T-helper 2 cell treated with Interferon-gamma antibody and Interleukin-4, amounts not matched to agents 5 μg/mL and 100 μg/mL, for 36 hours (primary cell): ENCODE measurements around the gene SLC22A2.

Experiments used
- DNase-seq: peaks from one replicate; pipeline ENCODE4 v3.0.0; 2021; ENCODE audit warnings: low spot score
- H3K27ac Mint-ChIP-seq: one replicate; pipeline ENCODE4 v1.8.0; 2021; ENCODE audit warnings: mild to moderate bottlenecking, mixed read lengths
- H3K27me3 Mint-ChIP-seq: one replicate; pipeline ENCODE4 v1.8.0; 2021; ENCODE audit warnings: low read depth, mixed read lengths
- H3K36me3 Mint-ChIP-seq: one replicate; pipeline ENCODE4 v1.8.0; 2021; ENCODE audit warnings: low read depth, mixed read lengths
- H3K4me1 Mint-ChIP-seq: one replicate; pipeline ENCODE4 v1.8.0; 2021; ENCODE audit warnings: low read depth, mixed read lengths
- H3K4me3 Mint-ChIP-seq: one replicate; pipeline ENCODE4 v1.8.0; 2022; ENCODE audit warnings: mild to moderate bottlenecking, moderate library complexity, mixed read lengths
- H3K9me3 Mint-ChIP-seq: one replicate; pipeline ENCODE4 v1.8.0; 2021; ENCODE audit warnings: mixed read lengths

Gene SLC22A2

DNA sequence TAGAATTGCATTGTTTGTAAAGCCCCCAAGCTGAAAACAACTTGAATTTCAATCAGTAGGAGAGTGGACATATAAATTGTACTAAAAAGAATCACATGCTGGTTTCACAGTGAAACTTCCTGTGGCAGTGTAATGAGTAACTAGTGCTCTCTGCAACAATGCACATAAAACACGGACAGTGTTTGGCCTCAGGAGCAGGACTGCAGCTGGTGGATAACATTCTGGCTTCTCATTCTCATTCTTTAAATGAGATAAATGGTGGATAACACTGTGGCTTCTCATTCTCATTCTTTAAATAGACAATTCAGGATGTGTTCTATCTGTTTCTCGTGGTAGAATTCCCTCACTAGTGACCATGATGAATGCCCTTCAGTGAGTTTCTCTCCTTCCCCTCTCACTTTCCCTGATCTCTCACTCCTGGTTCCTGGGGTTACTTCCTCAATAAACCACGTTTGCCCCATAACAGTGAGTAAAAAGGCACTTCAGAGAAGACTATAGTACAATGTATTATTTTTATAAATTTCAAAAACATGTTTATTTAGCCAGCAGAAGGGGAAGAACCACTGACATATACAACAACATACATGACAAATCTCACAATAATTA, 59.9 kb downstream of the SLC22A2 start:
- H3K27ac Mint-ChIP-seq: no peak overlapping the region
- DNase-seq: no peak
- H3K4me3 Mint-ChIP-seq: no peak overlapping the region
- H3K4me1 Mint-ChIP-seq: no peaks in the 10 kb centered on the region
- H3K9me3 Mint-ChIP-seq: peaks cover 11% of the 10 kb centered on the region
- H3K27me3 Mint-ChIP-seq: peaks cover 5% of the 10 kb centered on the region
- no peaks in the 10 kb centered on the region for H3K36me3 Mint-ChIP-seq

DNA sequence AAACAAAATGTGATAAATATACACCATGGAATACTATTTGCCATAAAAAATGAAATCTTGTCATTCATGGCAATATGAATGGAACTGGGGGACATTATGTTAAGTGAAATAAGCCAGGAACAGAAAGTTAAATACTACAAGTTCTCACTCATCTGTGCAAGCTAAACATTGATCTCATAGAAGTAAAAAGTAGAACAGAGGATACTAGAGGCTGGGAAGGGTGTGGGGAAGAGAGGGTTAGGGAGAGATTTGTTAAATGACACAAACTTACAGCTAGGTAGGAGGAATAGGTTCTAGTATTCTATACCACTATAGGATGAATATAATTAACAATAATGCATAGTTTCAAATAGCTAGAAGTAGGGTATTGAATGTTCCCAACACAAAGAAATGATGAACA, 61.0 kb downstream of the SLC22A2 start:
- Mint-ChIP-seq H3K4me3 (no peak overlapping the region), H3K9me3 (peaks cover 20% of the 10 kb centered on the region), H3K36me3 (no peaks in the 10 kb centered on the region), H3K27ac (no peak overlapping the region), H3K4me1 (no peaks in the 10 kb centered on the region), H3K27me3 (peaks cover 5% of the 10 kb centered on the region)
- DNase-seq: no peak

- Mint-ChIP-seq H3K27me3 (peaks cover 5% of the 10 kb centered on the region), H3K4me1 (no peaks in the 10 kb centered on the region), H3K9me3 (peaks cover 31% of the 10 kb centered on the region), H3K4me3 (no peak overlapping the region), H3K27ac (no peak overlapping the region), H3K36me3 (no peaks in the 10 kb centered on the region)
- no peak for DNase-seq
These were observed 63.8 kb downstream of the SLC22A2 start for GRCh38 chr6:160194808-160195207.

- Mint-ChIP-seq H3K9me3 (peaks cover 31% of the 10 kb centered on the region), H3K4me1 (no peaks in the 10 kb centered on the region), H3K27ac (no peak overlapping the region), H3K27me3 (peaks cover 5% of the 10 kb centered on the region), H3K4me3 (no peak overlapping the region), H3K36me3 (no peaks in the 10 kb centered on the region)
- DNase-seq: no peak
These were observed 65.8 kb downstream of the SLC22A2 start for GRCh38 chr6:160192840-160193239.

DNA sequence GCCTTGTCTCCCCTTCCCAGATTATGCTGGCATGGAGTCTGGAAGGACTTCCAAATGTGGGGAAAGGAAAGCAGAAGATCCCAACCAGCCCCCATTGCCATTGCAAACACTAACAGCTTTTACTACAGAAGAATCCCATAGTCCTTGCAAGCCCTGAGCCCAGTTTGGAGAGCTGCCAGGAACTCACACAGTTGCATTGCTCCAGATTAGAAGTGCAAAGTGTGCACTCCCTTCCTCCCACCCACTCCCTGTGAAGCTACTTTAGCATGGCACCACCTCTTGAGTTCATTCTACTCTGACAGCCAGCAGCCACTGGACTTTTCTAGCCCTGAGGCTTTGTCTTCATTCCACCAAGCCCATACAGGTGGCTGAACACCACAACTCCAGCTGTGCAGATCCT, 67.6 kb downstream of the SLC22A2 start:
- Mint-ChIP-seq H3K27me3 (no peaks in the 10 kb centered on the region), H3K27ac (no peak overlapping the region), H3K4me3 (no peak overlapping the region), H3K36me3 (no peaks in the 10 kb centered on the region), H3K9me3 (peaks cover 35% of the 10 kb centered on the region), H3K4me1 (no peaks in the 10 kb centered on the region)
- no peak for DNase-seq

- peaks cover 35% of the 10 kb centered on the region for H3K9me3 Mint-ChIP-seq
- DNase-seq: no peak
- H3K4me3 Mint-ChIP-seq: no peak overlapping the region
- H3K27me3 Mint-ChIP-seq: no peaks in the 10 kb centered on the region
- no peaks in the 10 kb centered on the region for H3K4me1 Mint-ChIP-seq
- no peak overlapping the region for H3K27ac Mint-ChIP-seq
- no peaks in the 10 kb centered on the region for H3K36me3 Mint-ChIP-seq
These were observed 68.5 kb downstream of the SLC22A2 start for GRCh38 chr6:160190081-160190480.

DNA sequence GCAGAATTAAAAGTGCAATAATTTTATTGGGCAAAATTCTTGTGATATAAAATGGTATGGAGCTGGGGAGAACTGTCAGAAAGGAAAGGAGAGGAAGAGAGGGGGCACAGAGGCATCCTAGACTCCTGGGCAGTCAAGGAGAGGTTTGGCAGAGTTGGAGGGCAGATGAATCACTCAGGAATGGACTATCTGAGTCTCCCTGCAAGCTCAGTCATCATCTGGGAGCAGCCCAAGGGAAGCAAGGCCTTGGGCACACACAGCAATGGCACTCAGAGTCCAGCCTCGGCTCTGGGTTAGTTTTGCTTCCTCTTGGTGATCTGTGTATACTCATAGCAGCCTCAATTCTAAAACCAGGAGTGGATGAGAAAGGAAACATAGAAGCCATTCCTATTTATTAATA, 69.8 kb downstream of the SLC22A2 start:
- Mint-ChIP-seq H3K27me3 (no peaks in the 10 kb centered on the region), H3K4me3 (no peak overlapping the region), H3K27ac (no peak overlapping the region), H3K9me3 (peaks cover 24% of the 10 kb centered on the region), H3K36me3 (no peaks in the 10 kb centered on the region), H3K4me1 (no peaks in the 10 kb centered on the region)
- DNase-seq: no peak

GRCh38 chr6:160180706-160181105, 77.9 kb downstream of the SLC22A2 start:
- Mint-ChIP-seq H3K27me3 (peaks cover 2% of the 10 kb centered on the region), H3K27ac (no peak overlapping the region)

DNA sequence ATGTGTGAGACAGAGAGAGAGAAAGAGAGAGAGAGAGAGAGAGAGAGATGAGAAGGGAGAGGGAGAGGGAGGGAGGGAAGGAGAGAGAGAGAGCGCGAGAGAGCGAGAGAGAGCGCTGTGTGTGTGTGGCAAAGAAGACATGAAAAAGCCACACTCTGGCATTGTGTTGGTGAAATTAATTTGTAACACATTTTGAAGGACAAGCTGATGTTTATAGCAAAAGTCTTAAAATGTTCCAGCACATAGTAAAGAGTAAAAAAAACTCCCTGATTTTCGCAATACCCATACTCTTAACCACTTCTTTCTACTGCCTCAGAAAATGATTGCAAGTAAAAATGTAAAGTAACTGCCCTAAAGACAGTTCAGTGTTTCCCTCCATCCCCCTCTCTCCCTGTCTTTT, 80.3 kb downstream of the SLC22A2 start:
- DNase-seq: no peak
- peaks cover 2% of the 10 kb centered on the region for H3K27me3 Mint-ChIP-seq
- H3K27ac Mint-ChIP-seq: no peak overlapping the region
- no peak overlapping the region for H3K4me3 Mint-ChIP-seq
- H3K36me3 Mint-ChIP-seq: no peaks in the 10 kb centered on the region
- no peaks in the 10 kb centered on the region for H3K4me1 Mint-ChIP-seq
- H3K9me3 Mint-ChIP-seq: no peaks in the 10 kb centered on the region

More at GRCh38 chr6:160180706-160181105, 77.9 kb downstream of the SLC22A2 start:
- H3K9me3 Mint-ChIP-seq: no peaks in the 10 kb centered on the region
- no peak for DNase-seq
- H3K4me1 Mint-ChIP-seq: no peaks in the 10 kb centered on the region
- H3K36me3 Mint-ChIP-seq: no peaks in the 10 kb centered on the region
- no peak overlapping the region for H3K4me3 Mint-ChIP-seq

GRCh38 chr6:160177220-160177619, 81.4 kb downstream of the SLC22A2 start:
- H3K36me3 Mint-ChIP-seq: no peaks in the 10 kb centered on the region

GRCh38 chr6:160174681-160175080, 83.9 kb downstream of the SLC22A2 start:
- DNase-seq: no peak
- H3K4me1 Mint-ChIP-seq: no peaks in the 10 kb centered on the region
- H3K27ac Mint-ChIP-seq: no peak overlapping the region
- H3K4me3 Mint-ChIP-seq: no peak overlapping the region
- peaks cover 2% of the 10 kb centered on the region for H3K27me3 Mint-ChIP-seq
- no peaks in the 10 kb centered on the region for H3K36me3 Mint-ChIP-seq
- H3K9me3 Mint-ChIP-seq: no peaks in the 10 kb centered on the region

More at GRCh38 chr6:160177220-160177619, 81.4 kb downstream of the SLC22A2 start:
- H3K27me3 Mint-ChIP-seq: peaks cover 2% of the 10 kb centered on the region
- no peak overlapping the region for H3K4me3 Mint-ChIP-seq
- H3K27ac Mint-ChIP-seq: no peak overlapping the region
- no peaks in the 10 kb centered on the region for H3K9me3 Mint-ChIP-seq
- H3K4me1 Mint-ChIP-seq: no peaks in the 10 kb centered on the region
- no peak for DNase-seq

- no peak overlapping the region for H3K27ac Mint-ChIP-seq
- H3K36me3 Mint-ChIP-seq: no peaks in the 10 kb centered on the region
- no peak for DNase-seq
- peaks cover 2% of the 10 kb centered on the region for H3K27me3 Mint-ChIP-seq
- H3K4me3 Mint-ChIP-seq: no peak overlapping the region
- no peaks in the 10 kb centered on the region for H3K4me1 Mint-ChIP-seq
- no peaks in the 10 kb centered on the region for H3K9me3 Mint-ChIP-seq
These were observed 84.7 kb downstream of the SLC22A2 start for GRCh38 chr6:160173806-160174527.

DNA sequence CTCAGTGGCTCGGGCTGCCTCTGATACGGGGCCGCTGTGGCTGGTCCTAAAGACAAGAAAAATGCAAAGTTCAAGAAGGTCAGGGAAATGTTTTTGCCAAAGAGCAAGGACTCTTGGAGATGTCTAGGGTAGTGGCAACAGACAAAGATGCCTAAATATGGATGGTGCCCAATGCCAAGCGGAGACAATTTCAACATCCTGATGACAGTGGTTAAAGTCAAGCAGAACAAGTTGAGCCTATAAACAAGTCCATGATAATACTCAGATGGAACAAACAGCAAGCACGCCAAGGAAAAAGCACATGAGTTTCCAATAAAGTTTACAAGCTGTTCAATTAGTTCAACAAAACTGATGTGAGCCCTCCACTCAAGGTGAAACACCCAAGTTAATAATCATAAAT, 85.9 kb downstream of the SLC22A2 start:
- Mint-ChIP-seq H3K36me3 (no peaks in the 10 kb centered on the region), H3K4me1 (no peaks in the 10 kb centered on the region), H3K27ac (no peak overlapping the region), H3K9me3 (no peaks in the 10 kb centered on the region), H3K4me3 (no peak overlapping the region), H3K27me3 (peaks cover 2% of the 10 kb centered on the region)
- no peak for DNase-seq

DNA sequence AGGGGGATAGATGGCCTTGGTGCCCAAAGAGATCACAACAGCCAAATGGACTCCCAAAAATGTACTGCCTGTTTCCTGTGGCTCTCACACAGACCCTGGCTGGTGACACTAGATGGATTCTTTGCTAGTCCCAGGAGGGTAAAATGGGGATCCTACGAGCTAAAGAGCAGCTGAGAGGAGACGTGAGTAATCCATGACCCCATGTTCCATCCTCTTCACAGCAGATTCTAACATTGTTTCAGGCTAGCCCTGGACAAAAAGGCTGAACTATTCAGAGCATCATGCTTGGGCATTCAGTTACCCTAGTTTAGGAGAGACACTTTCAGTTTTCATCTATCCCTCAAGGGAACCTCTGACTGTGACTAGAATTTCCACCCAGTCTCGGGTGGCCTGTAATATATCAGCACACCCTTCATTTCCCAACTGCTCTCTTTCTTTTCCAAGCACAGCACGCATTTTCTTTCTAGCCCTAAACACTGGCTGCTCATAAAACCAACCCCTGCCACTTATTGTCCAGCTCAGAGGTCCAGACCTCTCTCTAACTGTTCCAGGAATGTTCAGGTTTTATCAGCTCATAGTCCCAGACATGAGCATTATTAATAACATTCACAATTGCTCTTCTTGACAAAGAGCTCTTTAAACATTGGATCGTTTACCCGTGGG, 88.5 kb downstream of the SLC22A2 start:
- Mint-ChIP-seq H3K9me3 (no peaks in the 10 kb centered on the region), H3K4me3 (no peak overlapping the region), H3K27ac (no peak overlapping the region), H3K36me3 (no peaks in the 10 kb centered on the region), H3K27me3 (no peaks in the 10 kb centered on the region), H3K4me1 (no peaks in the 10 kb centered on the region)
- no peak for DNase-seq
